Transverse colon (tissue), 4 donors: ENCODE results near the gene QSER1. TPM values are rescaled to one million over a fixed set of nuclear protein-coding genes. Genes with fewer than 3 reads are reported as not detected.

Experiments used
- DNase-seq: peaks from one replicate; pipeline ENCODE4 v3.0.0-alpha.2; 2019
- H3K27ac ChIP-seq, 4 donors: fragments of 200-600 bp; sonication (generic); 2 replicates each; pipeline ENCODE4 v1.5.1; 2016 to 2018; ENCODE audit warnings: inconsistent platforms in 4 of 4
- H3K27me3 ChIP-seq: fragments of 200-600 bp; sonication (generic); 2 replicates; pipeline ENCODE4 v1.5.1; 2017; ENCODE audit warnings: inconsistent platforms
- H3K36me3 ChIP-seq, 4 donors: fragments of 200-600 bp; sonication (generic); 2 replicates each; pipeline ENCODE4 v1.5.1; 2017 to 2019; ENCODE audit warnings: inconsistent platforms in 4 of 4
- H3K4me1 ChIP-seq, 4 donors: fragments of 200-600 bp; sonication (generic); 2 replicates each; pipeline ENCODE4 v1.5.1; 2017 to 2020; ENCODE audit warnings: inconsistent platforms in 4 of 4
- H3K4me3 ChIP-seq, 4 donors: fragments of 200-600 bp; sonication (generic); 1 replicate in 1 of 4; 2 replicates in 3 of 4; pipeline versions ENCODE4 v1.5.1 to v1.6.1; 2017 to 2019; ENCODE audit warnings: inconsistent platforms in 4 of 4
- H3K9me3 ChIP-seq, 2 donors: fragments of 200-600 bp; sonication (generic); 2 replicates each; pipeline ENCODE4 v1.5.1; 2017 to 2019; ENCODE audit warnings: inconsistent platforms in 2 of 2
- CTCF ChIP-seq, 5 experiments: fragments of 200-600 bp in 3 of 5; fragments of 450-650 bp in 2 of 5; sonication (generic) in 3 of 5; IDR thresholded peaks; 1 replicate in 2 of 5; 2 replicates in 3 of 5; pipeline ENCODE4 v1.5.1; 2016 to 2017; ENCODE audit warnings: antibody characterized with exemption in 5 of 5, inconsistent platforms in 3 of 5, mild to moderate bottlenecking in 2 of 5, moderate library complexity in 1 of 5
- EP300 ChIP-seq: sonication (generic); formaldehyde crosslinking; IDR thresholded peaks from one replicate; pipeline ENCODE4 v1.6.1; 2017; ENCODE audit warnings: antibody characterized with exemption, low read depth
- POLR2A ChIP-seq: fragments of 450-650 bp; IDR thresholded peaks from one replicate; pipeline ENCODE4 v1.6.1; 2016; ENCODE audit warnings: antibody characterized with exemption, mild to moderate bottlenecking, moderate library complexity
- POLR2AphosphoS5 ChIP-seq, 3 donors: sonication (generic); formaldehyde crosslinking; IDR thresholded peaks; one replicate each; pipeline ENCODE4 v1.6.1; 2016; ENCODE audit warnings: antibody characterized with exemption in 3 of 3
- WGBS, 2 donors: methylation state at CpG; one replicate each; pipeline ENCODE4 v1.1.5; 2018; ENCODE audit warnings: low coverage in 1 of 2; 5-methylcytosine and 5-hydroxymethylcytosine counted together
- in situ Hi-C, 4 donors: fragments of 200-750 bp; cut with MboI; loops; one replicate each; pipeline versions ENCODE4 v1.15.0 to v1.15.1; 2017; ENCODE audit warnings: low sequenced_read_pairs in 3 of 4, low pct_ligation_motif_present in 1 of 4, low pct_unique_long_range_greater_than_20kb in 1 of 4
- intact Hi-C: fragments of 100-400 bp; cut with DNase I; formaldehyde crosslinking; loops from one replicate; pipeline ENCODE4 v1.15.1; 2023; ENCODE audit warnings: low total_unique reads
- total RNA-seq, 4 donors: library from RNA; depleted of rRNA; stranded (reverse); fragments of >200 nt; gene quantifications; one replicate each; pipeline ENCODE4 v1.1.0, GENCODE V29; 2016

Gene QSER1
- total RNA-seq, 4 donors from 2014 or later, result 20.5 to 39.2 (median 31.9) TPM

GRCh38 chr11:32851251-32851650 lies 41.4 kb upstream of the QSER1 start:
- intact Hi-C loops (no loop called here), in situ Hi-C loops (no loop called here)
- H3K27ac ChIP-seq, result no peak overlapping the region
- 92% methylated on average over 1 of the region's 1 CpG; no CpG with 5 or more reads in 1 of the 2 donors for WGBS, 2 donors
- H3K4me3 ChIP-seq, result no peak overlapping the region
- no peaks in the 10 kb centered on the region for H3K27me3 ChIP-seq
- DNase-seq, result no peak
- H3K36me3 ChIP-seq, result no peaks in the 10 kb centered on the region
- no peaks in the 10 kb centered on the region for H3K9me3 ChIP-seq
- TF ChIP-seq POLR2AphosphoS5 (IDR thresholded peaks at IDR 0.05) (no peak), CTCF (IDR thresholded peaks at IDR 0.05) (no peak), EP300 (no peak), POLR2A (no peak)
- peaks cover 0 to 9% (median 2%) of the 10 kb centered on the region in 4 donors for H3K4me1 ChIP-seq

- peak; percentile 52 for DNase-seq
- intact Hi-C loops (no loop called here), in situ Hi-C loops (no loop called here)
- TF ChIP-seq POLR2A, result no peak
- TF ChIP-seq POLR2AphosphoS5 (IDR thresholded peaks at IDR 0.05), result peak in 1 of 3 donors; percentile 12
- peaks cover 0 to 9% (median 2%) of the 10 kb centered on the region in 4 donors for H3K4me1 ChIP-seq
- WGBS, 2 donors, result 15 to 47% methylated on average over 4 of the region's 4 CpGs
- peak overlapping the region in 3 of 4 donors; percentile 50 to 56 (median 53) for H3K27ac ChIP-seq
- H3K36me3 ChIP-seq, result no peaks in the 10 kb centered on the region
- H3K9me3 ChIP-seq, result no peaks in the 10 kb centered on the region
- no peaks in the 10 kb centered on the region for H3K27me3 ChIP-seq
- H3K4me3 ChIP-seq, result peak overlapping the region in 1 of 4 donors; percentile 4
These were observed 40.4 kb upstream of the QSER1 start for GRCh38 chr11:32852207-32852606.

- DNase-seq, result no peak
- 36 to 48% methylated on average over 2 of the region's 2 CpGs for WGBS, 2 donors
- Histone ChIP-seq H3K4me3 (no peak overlapping the region), H3K9me3 (no peaks in the 10 kb centered on the region), H3K4me1 (peaks cover 0 to 9% (median 2%) of the 10 kb centered on the region in 4 donors), H3K27me3 (no peaks in the 10 kb centered on the region), H3K36me3 (no peaks in the 10 kb centered on the region), H3K27ac (no peak overlapping the region)
- TF ChIP-seq CTCF (IDR thresholded peaks at IDR 0.05), result no peak
- no peak for TF ChIP-seq POLR2AphosphoS5 (IDR thresholded peaks at IDR 0.05)
- no peak for TF ChIP-seq POLR2A
- TF ChIP-seq EP300, result no peak
- intact Hi-C loops (no loop called here), in situ Hi-C loops (no loop called here)
These were observed 37.0 kb upstream of the QSER1 start for GRCh38 chr11:32855601-32856000.

GRCh38 chr11:32858731-32859130 lies 33.9 kb upstream of the QSER1 start:
- intact Hi-C loops, result no loop called here
- Histone ChIP-seq H3K36me3 (no peaks in the 10 kb centered on the region), H3K4me3 (no peak overlapping the region), H3K9me3 (no peaks in the 10 kb centered on the region), H3K27ac (no peak overlapping the region), H3K4me1 (no peaks in the 10 kb centered on the region), H3K27me3 (no peaks in the 10 kb centered on the region)
- in situ Hi-C loops, result no loop called here
- no peak for DNase-seq
- no peak for TF ChIP-seq EP300
- TF ChIP-seq CTCF (IDR thresholded peaks at IDR 0.05), result no peak
- TF ChIP-seq POLR2AphosphoS5 (IDR thresholded peaks at IDR 0.05), result no peak
- TF ChIP-seq POLR2A, result no peak
- WGBS, 2 donors, result 75 to 90% methylated on average over 1 of the region's 1 CpG
